H9 (cell line): ENCODE measurements around the gene FLNA. TPM values are rescaled to one million over a fixed set of nuclear protein-coding genes. Genes with fewer than 3 reads are reported as not detected.

Source experiments
- DNase-seq: peaks from one replicate; pipeline ENCODE4 v3.0.0-alpha.2; 2017
- H2AFZ ChIP-seq: one replicate; pipeline ENCODE4 v1.6.1; 2013; ENCODE audit warnings: mild to moderate bottlenecking, low read length, control low read depth, moderate library complexity
- H2AK5ac ChIP-seq: 2 replicates; pipeline ENCODE4 v1.6.1; 2013; ENCODE audit warnings: low read length, control low read depth, mixed read lengths; ENCODE audit not compliant: insufficient read length
- H2BK120ac ChIP-seq: one replicate; pipeline ENCODE4 v1.6.1; 2013; ENCODE audit warnings: low read depth, mild to moderate bottlenecking, low read length, control low read depth, inconsistent platforms; ENCODE audit not compliant: poor library complexity, severe bottlenecking
- H2BK12ac ChIP-seq: 2 replicates; pipeline ENCODE4 v1.6.1; 2013; ENCODE audit warnings: low read length, control low read depth, mixed read lengths, low read depth; ENCODE audit not compliant: insufficient read length
- H2BK15ac ChIP-seq: 2 replicates; pipeline ENCODE4 v1.6.1; 2013; ENCODE audit warnings: low read depth, low read length, control low read depth
- H2BK20ac ChIP-seq: one replicate; pipeline ENCODE4 v1.6.1; 2013; ENCODE audit warnings: low read depth, mild to moderate bottlenecking, low read length, control low read depth, inconsistent platforms; ENCODE audit not compliant: poor library complexity, severe bottlenecking
- H2BK5ac ChIP-seq: 2 replicates; pipeline ENCODE4 v1.6.1; 2013; ENCODE audit warnings: low read length, control low read depth, mixed read lengths; ENCODE audit not compliant: insufficient read length
- H3K14ac ChIP-seq: 2 replicates; pipeline ENCODE4 v1.6.1; 2013; ENCODE audit warnings: low read length, control low read depth; ENCODE audit not compliant: insufficient read depth
- H3K18ac ChIP-seq: 2 replicates; pipeline ENCODE4 v1.6.1; 2013; ENCODE audit warnings: low read depth, mild to moderate bottlenecking, mixed read lengths, low read length, control low read depth; ENCODE audit not compliant: insufficient read length
- H3K23ac ChIP-seq: 2 replicates; pipeline ENCODE4 v1.6.1; 2013; ENCODE audit warnings: low read length, control low read depth, mixed read lengths, low read depth; ENCODE audit not compliant: insufficient read length
- H3K23me2 ChIP-seq: 2 replicates; pipeline ENCODE4 v1.6.1; 2013; ENCODE audit warnings: low read depth, mild to moderate bottlenecking, mixed read lengths, low read length, control low read depth; ENCODE audit not compliant: insufficient read length, poor library complexity, severe bottlenecking
- H3K27ac ChIP-seq: 2 replicates; pipeline ENCODE4 v1.5.1; 2013; ENCODE audit warnings: low read length, control low read depth, mixed read lengths, low read depth; ENCODE audit not compliant: insufficient read length
- H3K27me3 ChIP-seq: 2 replicates; pipeline ENCODE4 v1.6.1; 2013; ENCODE audit warnings: low read length, control low read depth, inconsistent platforms; ENCODE audit not compliant: insufficient read depth
- H3K4ac ChIP-seq: 2 replicates; pipeline ENCODE4 v1.6.1; 2013; ENCODE audit warnings: low read depth, mild to moderate bottlenecking, control low read depth, inconsistent platforms, low read length, moderate library complexity
- H3K4me1 ChIP-seq: 2 replicates; pipeline ENCODE4 v1.6.1; 2013; ENCODE audit warnings: low read length, control low read depth, inconsistent platforms; ENCODE audit not compliant: insufficient read depth
- H3K4me2 ChIP-seq: 2 replicates; pipeline ENCODE4 v1.6.1; 2013; ENCODE audit warnings: low read length, control low read depth, mixed read lengths; ENCODE audit not compliant: insufficient read length, insufficient read depth
- H3K56ac ChIP-seq: 2 replicates; pipeline ENCODE4 v1.6.1; 2013; ENCODE audit warnings: low read depth, mild to moderate bottlenecking, mixed read lengths, low read length, control low read depth; ENCODE audit not compliant: insufficient read length
- H3K79me1 ChIP-seq: 2 replicates; pipeline ENCODE4 v1.6.1; 2013; ENCODE audit warnings: low read depth, mild to moderate bottlenecking, moderate library complexity, low read length, control low read depth, inconsistent platforms; ENCODE audit not compliant: insufficient read depth, poor library complexity, severe bottlenecking
- H3K79me2 ChIP-seq: 2 replicates; pipeline ENCODE4 v1.6.1; 2013; ENCODE audit warnings: low read length, control low read depth, inconsistent platforms; ENCODE audit not compliant: insufficient read depth
- H3K9ac ChIP-seq: 2 replicates; pipeline ENCODE4 v1.6.1; 2013; ENCODE audit warnings: low read length, control low read depth, mixed read lengths; ENCODE audit not compliant: insufficient read length; ENCODE audit errors: extremely low read depth
- H3K9me3 ChIP-seq: one replicate; pipeline ENCODE4 v1.6.1; 2013; ENCODE audit warnings: low read depth, low read length, inconsistent platforms; ENCODE audit not compliant: control insufficient read depth
- H3T11ph ChIP-seq: one replicate; pipeline ENCODE4 v1.6.1; 2013; ENCODE audit warnings: mild to moderate bottlenecking, low read length, control low read depth, inconsistent platforms
- H4K20me1 ChIP-seq: one replicate; pipeline ENCODE4 v1.6.1; 2013; ENCODE audit not compliant: control insufficient read depth, insufficient read length, insufficient read depth
- H4K5ac ChIP-seq: 2 replicates; pipeline ENCODE4 v1.6.1; 2013; ENCODE audit warnings: low read depth, mild to moderate bottlenecking, mixed read lengths, low read length, control low read depth; ENCODE audit not compliant: insufficient read length
- H4K8ac ChIP-seq: replicated peaks from 2 replicates; pipeline ENCODE4 v1.6.1; 2013; ENCODE audit warnings: low read length, control low read depth, mixed read lengths, low read depth; ENCODE audit not compliant: insufficient read length
- H4K91ac ChIP-seq: 2 replicates; pipeline ENCODE4 v1.6.1; 2013; ENCODE audit warnings: low read depth, mild to moderate bottlenecking, moderate library complexity, mixed read lengths, low read length, control low read depth; ENCODE audit not compliant: insufficient read length
- H3K27ac Mint-ChIP-seq, 3 experiments: 2 replicates in 2 of 3; 3 replicates in 1 of 3; pipeline ENCODE4 v1.8.0; 2020 to 2021; ENCODE audit warnings: mixed read lengths in 3 of 3, mild to moderate bottlenecking in 1 of 3, moderate library complexity in 1 of 3
- H3K27me3 Mint-ChIP-seq: 2 replicates; pipeline ENCODE4 v1.8.0; 2021; ENCODE audit warnings: low read depth, mild to moderate bottlenecking, moderate library complexity, mixed read lengths
- H3K36me3 Mint-ChIP-seq, 3 experiments: 2 replicates in 2 of 3; 3 replicates in 1 of 3; pipeline ENCODE4 v1.8.0; 2020 to 2021; ENCODE audit warnings: low read depth in 3 of 3, mixed read lengths in 3 of 3; ENCODE audit not compliant: insufficient read depth in 1 of 3
- H3K4me1 Mint-ChIP-seq, 2 experiments: 2 replicates each; pipeline ENCODE4 v1.8.0; 2020; ENCODE audit warnings: mixed read lengths in 2 of 2
- H3K4me3 Mint-ChIP-seq, 2 experiments: 2 replicates in 1 of 2; 3 replicates in 1 of 2; pipeline ENCODE4 v1.8.0; 2020 to 2021; ENCODE audit warnings: mild to moderate bottlenecking in 2 of 2, mixed read lengths in 2 of 2, moderate library complexity in 1 of 2
- H3K9me3 Mint-ChIP-seq, 2 experiments: 2 replicates in 1 of 2; 3 replicates in 1 of 2; pipeline ENCODE4 v1.8.0; 2020; ENCODE audit warnings: mild to moderate bottlenecking in 2 of 2, mixed read lengths in 2 of 2, moderate library complexity in 1 of 2
- WGBS: extraction: QIAGEN DNeasy Blood & Tissue Kit; methylation state at CpG from one replicate; pipeline ENCODE4 v1.1.7; 2013; ENCODE audit warnings: missing lambda C conversion rate, low lambda C conversion rate, mixed read lengths; ENCODE audit not compliant: insufficient read length; ENCODE audit errors: extremely low coverage; 5-methylcytosine and 5-hydroxymethylcytosine counted together
- total RNA-seq: library from RNA; stranded (reverse); gene quantifications from 2 replicates; pipeline ENCODE4 v1.2.1, GENCODE V29; 2021
- TF ChIP-seq, protein P1 (sequence below): fragments of 200-600 bp; sonication (generic); conservative IDR thresholded peaks from 3 replicates; pipeline ENCODE4 v1.8.0; 2021; ENCODE audit warnings: antibody characterized with exemption, mild to moderate bottlenecking

FLNA gene
- total RNA-seq, 1 experiment from 2014 or later, result 957 TPM

GRCh38 chrX:154351183-154352011, 23.0 kb downstream of the FLNA start:
- Mint-ChIP-seq H3K9me3 (peaks cover 46 to 56% of the 10 kb centered on the region in 2 experiments), H3K4me1 (peaks cover 0 to 5% of the 10 kb centered on the region in 2 experiments; a peak in 2 of 4 replicates), H3K27me3 (peaks cover 4% of the 10 kb centered on the region), H3K4me3 (no peak overlapping the region), H3K36me3 (peaks cover 30 to 76% (median 59%) of the 10 kb centered on the region in 3 experiments), H3K27ac (peak overlapping the region in 1 of 3 experiments; percentile 44; a peak in 1 of 7 replicates)
- no peak overlapping the region for H2BK20ac ChIP-seq
- no peak overlapping the region for H3K56ac ChIP-seq
- H2AK5ac ChIP-seq, result no peak overlapping the region
- H2BK120ac ChIP-seq, result no peak overlapping the region
- no peak overlapping the region for H3K4ac ChIP-seq
- peaks cover 5% of the 10 kb centered on the region for H4K20me1 ChIP-seq
- no peak overlapping the region for H2BK12ac ChIP-seq
- no CpG with 5 or more reads among the region's 30 CpGs for WGBS
- no peak overlapping the region for H4K8ac ChIP-seq
- H4K91ac ChIP-seq, result no peak overlapping the region
- H3T11ph ChIP-seq, result no peak overlapping the region
- H3K23me2 ChIP-seq, result no peaks in the 10 kb centered on the region
- H3K4me1 ChIP-seq, result no peaks in the 10 kb centered on the region
- H3K4me2 ChIP-seq, result no peak overlapping the region
- H3K79me2 ChIP-seq, result no peaks in the 10 kb centered on the region
- TF ChIP-seq, protein P1, sequence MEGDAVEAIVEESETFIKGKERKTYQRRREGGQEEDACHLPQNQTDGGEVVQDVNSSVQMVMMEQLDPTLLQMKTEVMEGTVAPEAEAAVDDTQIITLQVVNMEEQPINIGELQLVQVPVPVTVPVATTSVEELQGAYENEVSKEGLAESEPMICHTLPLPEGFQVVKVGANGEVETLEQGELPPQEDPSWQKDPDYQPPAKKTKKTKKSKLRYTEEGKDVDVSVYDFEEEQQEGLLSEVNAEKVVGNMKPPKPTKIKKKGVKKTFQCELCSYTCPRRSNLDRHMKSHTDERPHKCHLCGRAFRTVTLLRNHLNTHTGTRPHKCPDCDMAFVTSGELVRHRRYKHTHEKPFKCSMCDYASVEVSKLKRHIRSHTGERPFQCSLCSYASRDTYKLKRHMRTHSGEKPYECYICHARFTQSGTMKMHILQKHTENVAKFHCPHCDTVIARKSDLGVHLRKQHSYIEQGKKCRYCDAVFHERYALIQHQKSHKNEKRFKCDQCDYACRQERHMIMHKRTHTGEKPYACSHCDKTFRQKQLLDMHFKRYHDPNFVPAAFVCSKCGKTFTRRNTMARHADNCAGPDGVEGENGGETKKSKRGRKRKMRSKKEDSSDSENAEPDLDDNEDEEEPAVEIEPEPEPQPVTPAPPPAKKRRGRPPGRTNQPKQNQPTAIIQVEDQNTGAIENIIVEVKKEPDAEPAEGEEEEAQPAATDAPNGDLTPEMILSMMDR, result no peak
- no peak overlapping the region for H2BK5ac ChIP-seq
- H3K9me3 ChIP-seq, result peaks cover 26% of the 10 kb centered on the region
- no peak overlapping the region for H2AFZ ChIP-seq
- no peak overlapping the region for H3K18ac ChIP-seq
- no peak overlapping the region; the same call in 1 of the 2 replicates for H3K14ac ChIP-seq
- H3K27me3 ChIP-seq, result no peaks in the 10 kb centered on the region
- H3K9ac ChIP-seq, result no peak overlapping the region
- H4K5ac ChIP-seq, result no peak overlapping the region
- H3K79me1 ChIP-seq, result no peaks in the 10 kb centered on the region
- no peak overlapping the region for H2BK15ac ChIP-seq
- DNase-seq, result no peak
- no peak overlapping the region for H3K23ac ChIP-seq
- H3K27ac ChIP-seq, result no peak overlapping the region
